Gastroesophageal sphincter (tissue), 4 donors: ENCODE measurements around the gene DCT. TPM values are rescaled to one million over a fixed set of nuclear protein-coding genes. Genes with fewer than 3 reads are reported as not detected.

Source experiments
- ATAC-seq: fragments of 150-250 bp; one replicate; pipeline ENCODE4 v1.9.1; 2016; ENCODE audit warnings: mild to moderate bottlenecking, moderate library complexity
- H3K27ac ChIP-seq, 4 donors: fragments of 200-600 bp; sonication (generic) in 3 of 4; 1 replicate in 3 of 4; 2 replicates in 1 of 4; pipeline ENCODE4 v1.5.1; 2016 to 2019
- H3K27me3 ChIP-seq: fragments of 200-600 bp; sonication (generic); one replicate; pipeline ENCODE4 v1.5.1; 2019
- H3K36me3 ChIP-seq, 2 donors: fragments of 200-600 bp; sonication (generic); one replicate each; pipeline ENCODE4 v1.5.1; 2019; ENCODE audit warnings: control low read depth in 1 of 2
- H3K4me1 ChIP-seq, 3 donors: fragments of 200-600 bp; sonication (generic); 1 replicate in 2 of 3; 2 replicates in 1 of 3; pipeline ENCODE4 v1.5.1; 2016 to 2019; ENCODE audit warnings: control low read depth in 2 of 3
- H3K4me3 ChIP-seq, 2 donors: fragments of 200-600 bp; sonication (generic); one replicate each; pipeline ENCODE4 v1.5.1; 2019; ENCODE audit warnings: mild to moderate bottlenecking in 1 of 2, moderate library complexity in 1 of 2
- H3K9me3 ChIP-seq, 3 donors: fragments of 200-600 bp; sonication (generic); one replicate each; pipeline ENCODE4 v1.5.1; 2017 to 2019; ENCODE audit warnings: control low read depth in 2 of 3
- CTCF ChIP-seq, 4 experiments: fragments of 200-600 bp in 2 of 4; fragments of 450-650 bp in 2 of 4; sonication (generic) in 1 of 4; IDR thresholded peaks; one replicate each; pipeline ENCODE4 v1.5.1; 2017 to 2019; ENCODE audit warnings: antibody characterized with exemption in 4 of 4, mild to moderate bottlenecking in 2 of 4, moderate library complexity in 2 of 4
- EP300 ChIP-seq: sonication (generic); formaldehyde crosslinking; IDR thresholded peaks from one replicate; pipeline ENCODE4 v1.6.1; 2017; ENCODE audit warnings: antibody characterized with exemption, mild to moderate bottlenecking
- POLR2A ChIP-seq, 2 donors: fragments of 450-650 bp; IDR thresholded peaks; one replicate each; pipeline ENCODE4 v1.6.1; 2017; ENCODE audit warnings: antibody characterized with exemption in 2 of 2, mild to moderate bottlenecking in 2 of 2, moderate library complexity in 1 of 2
- POLR2AphosphoS5 ChIP-seq: sonication (generic); formaldehyde crosslinking; IDR thresholded peaks from one replicate; pipeline ENCODE4 v1.6.1; 2017; ENCODE audit warnings: antibody characterized with exemption
- WGBS, 2 donors: methylation state at CpG; one replicate each; pipeline ENCODE4 v1.1.5; 2018; ENCODE audit warnings: low coverage in 1 of 2; 5-methylcytosine and 5-hydroxymethylcytosine counted together
- total RNA-seq, 4 donors: library from RNA; depleted of rRNA; stranded (reverse); fragments of >200 nt; gene quantifications; one replicate each; pipeline ENCODE4 v1.1.0, GENCODE V29; 2016

DCT gene
- total RNA-seq, 4 donors from 2014 or later: 0.13 to 0.31 (median 0.21) TPM

- H3K27ac ChIP-seq: no peak overlapping the region
- TF ChIP-seq EP300: no peak
- TF ChIP-seq POLR2A (IDR thresholded peaks at IDR 0.05): no peak
- TF ChIP-seq CTCF (IDR thresholded peaks at IDR 0.05): no peak
- no peak for TF ChIP-seq POLR2AphosphoS5
- no peak overlapping the region for H3K4me3 ChIP-seq
- peaks cover 0 to 10% (median 0%) of the 10 kb centered on the region in 3 donors for H3K9me3 ChIP-seq
- no peaks in the 10 kb centered on the region for H3K4me1 ChIP-seq
- ATAC-seq: no peak
- peaks cover 18% of the 10 kb centered on the region for H3K27me3 ChIP-seq
- WGBS, 2 donors: 17 to 44% methylated on average over 1 of the region's 1 CpG
- no peaks in the 10 kb centered on the region for H3K36me3 ChIP-seq
Measured at GRCh38 chr13:94419925-94420305, 59.6 kb downstream of the DCT start.

GRCh38 chr13:94419304-94419924 is 60.1 kb downstream of the DCT start:
- Histone ChIP-seq H3K4me3 (no peak overlapping the region), H3K27ac (no peak overlapping the region), H3K9me3 (peaks cover 0 to 10% (median 0%) of the 10 kb centered on the region in 3 donors), H3K36me3 (no peaks in the 10 kb centered on the region), H3K27me3 (peaks cover 18% of the 10 kb centered on the region), H3K4me1 (no peaks in the 10 kb centered on the region)
- no peak for ATAC-seq
- TF ChIP-seq CTCF (IDR thresholded peaks at IDR 0.05) (no peak), POLR2A (IDR thresholded peaks at IDR 0.05) (no peak), EP300 (no peak), POLR2AphosphoS5 (no peak)
- WGBS, 2 donors: 45 to 77% methylated on average over 1 of the region's 1 CpG

DNA sequence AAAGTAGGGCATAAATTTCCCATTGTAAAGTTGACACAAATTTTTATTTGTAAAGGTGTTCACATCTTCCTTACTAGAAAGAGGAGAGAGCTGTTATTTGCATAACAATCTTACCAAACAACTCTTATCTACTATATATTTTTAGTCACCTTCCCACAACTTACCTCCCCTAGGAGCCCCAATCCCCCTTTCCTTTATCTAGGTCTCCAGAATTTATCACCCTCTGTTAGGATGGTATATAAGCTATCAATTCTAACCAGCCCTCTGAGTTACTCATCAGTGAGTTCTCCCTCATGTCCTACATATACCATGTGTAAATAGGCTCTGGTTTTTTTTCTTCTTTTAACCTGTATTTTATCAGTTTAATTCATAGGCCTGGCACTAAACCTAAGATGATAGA is 62.2 kb downstream of the DCT start:
- TF ChIP-seq POLR2A (IDR thresholded peaks at IDR 0.05) (no peak), EP300 (no peak), CTCF (IDR thresholded peaks at IDR 0.05) (no peak), POLR2AphosphoS5 (no peak)
- peaks cover 0 to 10% (median 0%) of the 10 kb centered on the region in 3 donors for H3K9me3 ChIP-seq
- H3K4me1 ChIP-seq: no peaks in the 10 kb centered on the region
- ATAC-seq: no peak
- no peak overlapping the region for H3K27ac ChIP-seq
- no peak overlapping the region for H3K4me3 ChIP-seq
- no peaks in the 10 kb centered on the region for H3K36me3 ChIP-seq
- peaks cover 18% of the 10 kb centered on the region for H3K27me3 ChIP-seq

DNA sequence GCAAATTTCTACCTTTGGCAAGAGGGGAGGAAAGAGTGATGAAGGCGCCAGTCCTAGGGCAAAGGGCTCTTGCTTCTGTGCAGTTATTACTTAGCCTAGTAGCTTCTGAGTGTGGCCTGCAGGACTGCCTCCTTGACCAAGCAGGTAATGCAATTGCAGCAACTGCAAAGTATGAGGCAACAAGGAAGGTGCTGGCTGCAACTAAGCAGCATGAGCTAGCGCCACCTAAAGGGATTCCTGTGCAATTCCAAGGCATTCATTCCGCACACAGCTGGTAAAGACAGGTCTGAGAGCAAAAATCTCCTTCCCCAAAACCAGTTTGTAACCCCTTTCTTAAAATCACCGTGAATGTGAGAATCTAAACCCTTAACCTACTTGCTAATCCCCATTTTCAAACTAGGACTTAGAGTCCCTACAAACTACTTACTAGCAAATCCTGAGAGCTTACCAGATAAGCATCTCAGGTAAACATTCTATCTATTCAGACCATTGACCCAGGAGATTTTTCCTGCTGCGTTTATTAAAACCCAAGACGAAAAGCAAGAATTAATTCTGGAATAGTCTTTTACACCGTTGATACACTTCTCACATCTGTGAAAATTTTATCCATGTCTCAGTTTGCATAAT is 62.9 kb downstream of the DCT start:
- Histone ChIP-seq H3K27me3 (peaks cover 18% of the 10 kb centered on the region), H3K27ac (no peak overlapping the region), H3K4me3 (no peak overlapping the region), H3K9me3 (peaks cover 0 to 10% (median 0%) of the 10 kb centered on the region in 3 donors), H3K4me1 (no peaks in the 10 kb centered on the region), H3K36me3 (no peaks in the 10 kb centered on the region)
- no peak for ATAC-seq
- TF ChIP-seq POLR2A (IDR thresholded peaks at IDR 0.05): no peak
- TF ChIP-seq CTCF (IDR thresholded peaks at IDR 0.05): no peak
- TF ChIP-seq POLR2AphosphoS5: no peak
- TF ChIP-seq EP300: no peak
- 59 to 77% methylated on average over 6 to 7 of the region's 7 CpGs for WGBS, 2 donors
